Duodenal mucosa (tissue), 2 donors: ENCODE measurements around the gene RABL6.

ENCODE experiments used
- H3K27ac ChIP-seq: one replicate; pipeline ENCODE4 v1.7.0; 2013; ENCODE audit warnings: low read depth, low read length
- H3K27me3 ChIP-seq, 2 donors: one replicate each; pipeline ENCODE4 v1.7.0; 2013; ENCODE audit warnings: low read length in 2 of 2, control low read depth in 1 of 2; ENCODE audit not compliant: insufficient read depth in 2 of 2, control insufficient read depth in 1 of 2
- H3K36me3 ChIP-seq, 2 donors: one replicate each; pipeline ENCODE4 v1.7.0; 2013; ENCODE audit warnings: low read length in 2 of 2, control low read depth in 1 of 2; ENCODE audit not compliant: insufficient read depth in 2 of 2, control insufficient read depth in 1 of 2
- H3K4me1 ChIP-seq, 2 donors: one replicate each; pipeline ENCODE4 v1.7.0; 2013; ENCODE audit warnings: low read length in 2 of 2, control low read depth in 1 of 2; ENCODE audit not compliant: insufficient read depth in 2 of 2, control insufficient read depth in 1 of 2
- H3K4me3 ChIP-seq, 2 donors: one replicate each; pipeline ENCODE4 v1.7.0; 2013; ENCODE audit warnings: low read length in 2 of 2, low read depth in 1 of 2
- H3K9ac ChIP-seq, 2 donors: one replicate each; pipeline ENCODE4 v1.7.0; 2013; ENCODE audit warnings: low read length in 2 of 2, low read depth in 1 of 2
- H3K9me3 ChIP-seq, 2 donors: one replicate each; pipeline ENCODE4 v1.7.0; 2013; ENCODE audit warnings: low read length in 2 of 2, control low read depth in 1 of 2; ENCODE audit not compliant: control insufficient read depth in 1 of 2

The RABL6 gene

DNA sequence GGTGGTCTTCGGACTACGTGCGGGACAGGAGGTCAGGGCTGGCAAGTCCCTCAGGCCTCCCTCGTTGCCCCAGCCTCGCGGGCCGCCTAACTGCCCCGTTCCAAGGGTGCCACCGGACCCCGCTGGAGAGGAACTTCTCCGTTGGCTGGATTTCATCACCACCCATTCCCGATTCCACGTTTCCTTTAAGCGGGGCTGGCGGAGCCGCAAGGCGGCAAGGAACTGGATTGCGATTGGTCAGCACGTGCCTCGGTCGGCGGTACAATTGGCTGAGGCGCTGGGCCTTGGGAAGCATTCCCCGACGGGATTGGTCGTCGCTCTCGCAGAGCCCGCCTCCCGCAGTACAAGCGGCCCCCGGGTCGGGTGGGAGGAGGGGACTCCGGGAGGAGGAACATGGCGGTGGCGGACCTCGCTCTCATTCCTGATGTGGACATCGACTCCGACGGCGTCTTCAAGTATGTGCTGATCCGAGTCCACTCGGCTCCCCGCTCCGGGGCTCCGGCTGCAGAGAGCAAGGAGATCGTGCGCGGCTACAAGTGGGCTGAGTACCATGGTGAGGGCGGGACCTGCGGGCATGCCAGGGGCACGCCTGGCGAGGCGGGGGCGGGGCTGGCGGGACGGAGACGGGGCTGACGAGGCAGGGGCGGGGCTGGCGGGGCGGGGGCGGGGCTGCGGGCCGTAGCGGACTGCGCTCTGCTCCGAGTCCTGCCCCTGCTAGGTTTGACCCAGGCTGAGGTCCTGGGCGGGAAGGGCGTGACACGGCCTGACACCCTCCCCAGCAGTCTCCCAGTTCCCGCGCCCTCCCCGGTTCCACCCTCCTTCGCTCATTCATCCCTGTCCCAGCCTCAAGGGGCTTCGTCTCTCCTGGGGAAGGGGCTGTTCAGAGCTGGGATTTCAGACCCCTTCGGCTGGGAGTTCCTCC lies 41.6 kb downstream of the RABL6 start, which contains the start of gene PHPT1:
Gene PHPT1 (plus strand): TSS at position 372 of the 922 bp plus-strand sequence. CDS start 22 bp downstream, at position 394.
- Histone ChIP-seq H3K27me3 (peaks cover 0 to 9% of the 10 kb centered on the region in 2 donors), H3K9me3 (no peaks in the 10 kb centered on the region), H3K9ac (peak within 1 kb of the TSS; percentile 65 to 88), H3K36me3 (no peaks in the 10 kb centered on the region), H3K4me3 (peak within 1 kb of the TSS; percentile 86 to 93), H3K27ac (peak within 1 kb of the TSS; percentile 94), H3K4me1 (peaks cover 29 to 38% of the 10 kb centered on the region in 2 donors)

DNA sequence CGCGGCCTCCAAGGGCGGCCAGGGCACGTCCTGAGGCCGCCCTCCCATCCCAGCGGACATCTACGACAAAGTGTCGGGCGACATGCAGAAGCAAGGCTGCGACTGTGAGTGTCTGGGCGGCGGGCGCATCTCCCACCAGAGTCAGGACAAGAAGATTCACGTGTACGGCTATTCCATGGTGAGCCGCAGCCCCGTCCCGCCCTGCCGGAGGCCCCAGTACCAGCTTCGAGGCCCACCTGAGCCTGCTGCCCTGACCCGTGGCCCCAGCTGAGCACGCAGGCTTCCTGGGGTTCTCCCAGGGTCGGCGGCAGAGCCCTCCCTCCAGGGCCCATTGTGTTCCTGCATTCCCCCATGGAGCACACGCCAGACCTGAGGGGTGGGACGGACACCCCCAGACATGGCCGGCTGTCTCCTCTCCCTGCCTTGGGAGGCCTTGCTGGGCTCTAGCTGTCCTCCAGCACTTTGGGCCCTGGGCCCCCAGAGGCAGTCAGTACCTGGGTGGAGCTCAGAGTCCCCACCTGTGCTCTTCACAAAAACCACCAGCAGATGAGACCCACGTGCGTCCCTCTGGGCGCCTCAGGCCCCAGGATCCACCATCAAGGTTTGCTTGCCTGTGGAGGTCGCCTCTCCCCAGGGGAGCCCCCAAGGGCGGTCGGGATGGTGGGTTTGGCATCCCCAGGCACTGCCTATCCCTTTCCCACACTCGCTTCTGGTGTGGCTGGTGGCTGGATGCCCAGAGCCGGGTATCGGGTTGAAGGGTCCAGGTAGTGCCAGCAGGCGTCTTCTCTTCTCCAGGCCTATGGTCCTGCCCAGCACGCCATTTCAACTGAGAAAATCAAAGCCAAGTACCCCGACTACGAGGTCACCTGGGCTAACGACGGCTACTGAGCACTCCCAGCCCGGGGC lies 42.5 kb downstream of the RABL6 start:
- peaks cover 29 to 42% of the 10 kb centered on the region in 2 donors for H3K4me1 ChIP-seq
- no peaks in the 10 kb centered on the region for H3K36me3 ChIP-seq
- H3K9ac ChIP-seq: peak overlapping the region; percentile 58 to 88
- peak overlapping the region; percentile 36 for H3K27ac ChIP-seq
- H3K9me3 ChIP-seq: no peaks in the 10 kb centered on the region
- peak overlapping the region; percentile 86 to 93 for H3K4me3 ChIP-seq
- peaks cover 0 to 8% of the 10 kb centered on the region in 2 donors for H3K27me3 ChIP-seq

DNA sequence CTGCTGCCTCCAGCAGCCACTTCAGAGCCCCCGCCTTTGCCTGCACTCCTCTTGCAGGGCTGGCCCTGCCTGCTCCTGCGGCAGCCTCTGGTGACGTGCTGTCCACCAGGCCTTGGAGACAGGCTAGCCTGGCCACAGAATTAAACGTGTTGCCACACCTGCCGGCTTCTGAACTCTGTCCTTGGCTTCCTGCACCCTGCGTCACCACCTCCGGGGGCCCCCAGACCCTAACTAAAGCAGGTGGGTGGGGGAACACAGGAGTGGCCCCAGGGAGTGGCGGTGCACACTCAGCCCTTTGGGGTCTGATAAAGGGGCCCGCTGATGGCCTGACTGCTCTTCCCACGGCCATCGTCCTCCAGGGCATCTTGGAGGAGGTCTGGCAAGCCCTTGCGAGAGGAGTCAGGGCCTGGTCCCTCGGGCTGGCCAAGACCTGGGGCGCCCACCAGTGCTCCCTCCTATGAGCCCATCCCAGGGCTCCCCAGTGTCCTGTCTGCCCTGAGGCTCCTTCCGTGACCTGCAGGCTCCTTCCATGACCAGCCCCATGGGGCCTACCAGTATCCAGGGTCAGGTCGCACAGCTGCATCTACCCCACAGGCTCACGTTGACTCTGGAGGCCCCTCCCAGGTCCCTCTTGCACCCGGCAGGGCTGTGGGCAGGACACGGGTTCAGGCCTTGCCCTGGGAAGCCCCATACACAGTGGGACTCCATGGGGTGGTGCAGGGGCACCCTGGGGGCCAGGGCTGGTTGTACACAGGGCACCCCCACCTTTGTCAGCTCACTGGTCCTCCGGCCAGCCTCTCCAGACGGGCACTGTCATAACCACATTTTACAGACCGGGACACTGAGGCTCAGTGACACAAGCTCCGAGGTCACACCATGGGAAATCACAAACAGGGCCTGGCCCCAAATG lies 43.4 kb downstream of the RABL6 start:
- Histone ChIP-seq H3K27ac (no peak overlapping the region), H3K4me1 (peaks cover 29 to 45% of the 10 kb centered on the region in 2 donors), H3K9ac (no peak overlapping the region), H3K36me3 (no peaks in the 10 kb centered on the region), H3K4me3 (no peak overlapping the region), H3K27me3 (peaks cover 0 to 4% of the 10 kb centered on the region in 2 donors), H3K9me3 (no peaks in the 10 kb centered on the region)

DNA sequence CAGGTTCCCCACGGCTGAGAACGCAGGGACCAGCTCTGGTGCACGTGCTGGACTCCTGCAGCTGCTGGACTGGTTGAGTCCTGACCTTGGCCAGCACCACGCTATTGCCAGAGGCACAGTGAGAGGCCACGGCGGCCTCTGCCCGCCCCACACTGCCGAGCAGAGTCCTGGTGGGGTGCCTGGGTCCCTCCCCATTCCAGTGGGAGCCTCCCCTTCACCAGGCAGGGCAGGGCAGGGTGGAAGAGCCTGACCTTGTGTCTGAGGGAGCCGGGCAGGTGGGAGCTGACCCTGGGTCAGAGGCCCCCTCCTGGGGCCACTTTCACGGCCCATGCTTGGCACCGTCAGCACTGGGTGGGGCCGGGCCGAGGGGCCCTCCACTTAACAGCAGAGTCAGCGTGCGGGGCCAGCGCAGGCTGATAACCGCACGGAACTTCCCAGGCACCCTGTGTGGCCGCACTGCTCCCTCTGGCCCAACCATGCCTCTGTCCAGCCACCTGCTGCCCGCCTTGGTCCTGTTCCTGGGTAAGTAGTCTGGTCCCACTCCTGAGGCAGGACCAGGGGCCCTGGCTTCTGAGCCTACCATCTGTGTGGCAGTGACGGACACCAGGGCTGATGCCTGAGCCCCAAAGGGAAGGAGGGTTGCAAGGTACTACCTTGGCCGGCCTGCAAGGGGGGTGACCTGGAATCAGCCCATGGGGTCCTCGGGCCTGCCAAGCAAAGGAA lies 44.4 kb downstream of the RABL6 start, which contains the start of gene MAMDC4:
Gene MAMDC4 (plus strand): TSS at position 406 of the 723 bp plus-strand sequence. CDS start 71 bp downstream, at position 477.
- Histone ChIP-seq H3K4me3 (no peak within 1 kb of the TSS), H3K27me3 (no peaks in the 10 kb centered on the region), H3K36me3 (no peaks in the 10 kb centered on the region), H3K4me1 (peaks cover 35 to 47% of the 10 kb centered on the region in 2 donors), H3K9me3 (no peaks in the 10 kb centered on the region), H3K9ac (no peak within 1 kb of the TSS), H3K27ac (no peak within 1 kb of the TSS)

DNA sequence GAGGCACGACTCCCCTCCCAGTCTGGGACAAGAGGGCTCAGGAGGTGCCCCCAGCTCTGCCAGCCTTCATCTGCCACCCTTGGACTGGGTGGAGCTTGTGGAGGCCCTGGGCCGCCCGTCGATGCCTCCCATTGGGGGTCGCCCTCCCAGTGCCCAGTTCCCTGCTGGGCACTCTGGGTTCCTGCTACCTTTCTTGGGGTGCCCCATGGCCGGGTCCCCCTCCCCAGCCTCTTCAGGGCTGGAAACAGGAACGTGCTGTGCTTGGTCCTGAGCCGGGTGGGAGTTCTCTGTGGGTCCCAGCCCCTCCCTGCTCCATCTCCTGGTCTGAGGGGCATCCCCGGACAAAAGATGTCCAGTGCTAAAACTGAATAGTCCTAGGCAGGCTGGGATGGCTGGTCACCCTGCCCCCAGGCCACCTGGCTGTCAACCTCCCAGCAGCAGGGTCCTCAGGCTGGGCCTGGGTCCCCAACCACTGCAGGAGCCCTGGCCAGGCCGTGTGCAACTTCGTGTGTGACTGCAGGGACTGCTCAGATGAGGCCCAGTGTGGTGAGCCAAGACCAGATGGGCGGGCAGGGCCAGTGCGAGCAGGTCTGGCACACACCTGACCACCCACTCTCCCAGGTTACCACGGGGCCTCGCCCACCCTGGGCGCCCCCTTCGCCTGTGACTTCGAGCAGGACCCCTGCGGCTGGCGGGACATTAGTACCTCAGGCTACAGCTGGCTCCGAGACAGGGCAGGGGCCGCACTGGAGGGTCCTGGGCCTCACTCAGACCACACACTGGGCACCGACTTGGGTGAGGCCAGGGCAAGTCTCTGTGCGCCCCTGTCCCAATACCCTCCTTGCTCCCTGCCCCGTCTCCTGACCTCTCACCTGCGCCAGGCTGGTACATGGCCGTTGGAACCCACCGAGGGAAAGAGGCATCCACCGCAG lies 45.2 kb downstream of the RABL6 start:
- H3K4me1 ChIP-seq: peaks cover 43 to 50% of the 10 kb centered on the region in 2 donors
- H3K4me3 ChIP-seq: no peak overlapping the region
- no peaks in the 10 kb centered on the region for H3K9me3 ChIP-seq
- H3K27me3 ChIP-seq: no peaks in the 10 kb centered on the region
- no peaks in the 10 kb centered on the region for H3K36me3 ChIP-seq
- H3K9ac ChIP-seq: no peak overlapping the region
- H3K27ac ChIP-seq: no peak overlapping the region

DNA sequence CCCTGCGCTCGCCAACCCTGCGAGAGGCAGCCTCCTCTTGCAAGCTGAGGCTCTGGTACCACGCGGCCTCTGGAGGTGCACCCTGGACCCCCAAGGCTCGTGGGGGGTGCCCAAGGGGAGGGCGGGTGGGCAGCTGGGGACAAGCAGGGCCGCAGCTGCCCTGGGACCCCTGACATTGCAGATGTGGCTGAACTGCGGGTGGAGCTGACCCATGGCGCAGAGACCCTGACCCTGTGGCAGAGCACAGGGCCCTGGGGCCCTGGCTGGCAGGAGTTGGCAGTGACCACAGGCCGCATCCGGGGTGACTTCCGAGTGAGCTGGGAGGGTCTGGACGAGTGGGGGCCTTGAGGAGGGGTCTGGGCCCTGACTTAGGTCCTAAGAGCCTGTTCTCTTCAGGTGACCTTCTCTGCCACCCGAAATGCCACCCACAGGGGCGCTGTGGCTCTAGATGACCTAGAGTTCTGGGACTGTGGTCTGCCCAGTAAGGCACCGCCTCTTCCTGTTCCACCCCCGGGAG lies 45.9 kb downstream of the RABL6 start:
- no peak overlapping the region for H3K9ac ChIP-seq
- no peak overlapping the region for H3K27ac ChIP-seq
- no peak overlapping the region for H3K4me3 ChIP-seq
- H3K4me1 ChIP-seq: peaks cover 49 to 53% of the 10 kb centered on the region in 2 donors
- no peaks in the 10 kb centered on the region for H3K9me3 ChIP-seq
- H3K27me3 ChIP-seq: no peaks in the 10 kb centered on the region
- H3K36me3 ChIP-seq: no peaks in the 10 kb centered on the region

DNA sequence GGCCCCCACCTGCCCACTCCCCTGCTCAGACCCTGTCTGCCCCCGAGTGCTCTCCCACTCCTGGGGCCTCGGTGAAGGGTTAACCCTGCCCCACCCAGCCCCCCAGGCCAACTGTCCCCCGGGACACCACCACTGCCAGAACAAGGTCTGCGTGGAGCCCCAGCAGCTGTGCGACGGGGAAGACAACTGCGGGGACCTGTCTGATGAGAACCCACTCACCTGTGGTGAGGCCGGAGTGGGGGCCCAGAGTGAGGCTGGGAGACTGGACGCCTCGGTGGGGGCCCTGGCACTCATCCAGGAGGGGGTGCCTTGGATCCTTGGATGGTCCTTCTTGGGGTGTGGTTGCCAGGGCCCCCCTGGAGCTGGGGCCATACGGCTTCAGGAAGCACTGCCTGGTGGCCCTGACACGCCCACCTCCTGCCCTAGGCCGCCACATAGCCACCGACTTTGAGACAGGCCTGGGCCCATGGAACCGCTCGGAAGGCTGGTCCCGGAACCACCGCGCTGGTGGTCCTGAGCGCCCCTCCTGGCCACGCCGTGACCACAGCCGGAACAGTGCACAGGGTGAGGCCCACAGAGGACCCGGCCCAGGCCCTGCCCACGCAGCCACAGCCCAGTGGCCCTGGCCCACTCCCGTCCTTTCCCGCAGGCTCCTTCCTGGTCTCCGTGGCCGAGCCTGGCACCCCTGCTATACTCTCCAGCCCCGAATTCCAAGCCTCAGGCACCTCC lies 46.5 kb downstream of the RABL6 start:
- no peak overlapping the region for H3K4me3 ChIP-seq

More for the DNA sequence above, 46.5 kb downstream of the RABL6 start:
- Histone ChIP-seq H3K27ac (no peak overlapping the region), H3K36me3 (no peaks in the 10 kb centered on the region), H3K9ac (no peak overlapping the region), H3K4me1 (peaks cover 56 to 59% of the 10 kb centered on the region in 2 donors), H3K9me3 (no peaks in the 10 kb centered on the region), H3K27me3 (no peaks in the 10 kb centered on the region)
